D721Med (cell line): Measurements from ENCODE around the gene GPR142.

ENCODE experiments used
- DNase-seq: peaks from one replicate; pipeline ENCODE4 v3.0.0; 2011; ENCODE audit warnings: low spot score; ENCODE audit not compliant: insufficient read length
- FAIRE-seq: peaks from 2 replicates; lab custom pipeline; 2011; peaks lifted over from hg19 to GRCh38; lab: Jason Lieb, UNC
- TF ChIP-seq, protein P1 (sequence below): IDR thresholded peaks from 2 replicates; pipeline ENCODE4 v1.5.1; 2012; ENCODE audit warnings: mild to moderate bottlenecking, control low read depth; ENCODE audit not compliant: insufficient read depth; ENCODE audit errors: missing control alignments

Gene GPR142

DNA sequence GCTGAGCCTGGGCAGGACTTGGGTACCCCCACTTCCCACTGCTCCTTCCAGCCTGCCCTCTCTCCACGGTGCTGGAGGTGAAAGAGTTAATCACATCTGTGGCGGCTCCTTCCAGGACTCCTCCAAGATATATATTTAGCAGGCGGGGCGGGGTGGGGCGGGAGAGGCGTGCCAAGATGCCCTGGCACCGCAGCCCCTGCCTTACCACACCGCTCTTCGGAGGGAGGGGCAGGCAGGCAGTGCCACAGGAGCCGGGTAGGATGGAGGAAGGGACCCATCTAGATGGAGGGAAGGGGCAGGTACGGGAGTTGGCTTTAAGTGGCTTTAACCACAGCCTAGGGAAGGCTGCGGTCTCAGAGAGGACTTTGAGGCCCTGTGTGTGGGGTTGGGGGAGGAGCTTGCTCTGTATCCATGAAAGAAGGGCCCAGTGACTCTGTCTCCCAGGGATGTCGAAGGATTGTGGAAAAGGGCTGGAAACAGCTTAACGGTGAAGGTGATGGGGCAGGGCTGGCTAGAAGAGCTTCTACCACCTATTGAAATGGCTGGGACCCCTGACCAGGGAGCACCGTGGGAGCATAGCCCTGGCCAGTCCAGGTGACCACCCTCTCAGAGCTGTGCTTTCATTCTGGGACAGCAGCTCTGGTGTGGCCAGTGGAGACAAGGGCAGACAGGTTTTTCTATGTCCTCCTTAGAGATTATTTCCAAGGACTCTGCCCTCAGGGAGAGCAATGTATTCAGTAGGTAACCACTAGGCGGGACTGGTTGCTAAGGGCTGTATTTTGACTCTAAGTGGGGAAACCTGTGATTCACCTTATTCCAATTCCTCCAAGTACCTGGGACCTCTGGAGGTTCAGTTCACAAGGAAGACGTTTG, 13.0 kb downstream of the GPR142 start:
- no peak for DNase-seq
- FAIRE-seq = no peak

DNA sequence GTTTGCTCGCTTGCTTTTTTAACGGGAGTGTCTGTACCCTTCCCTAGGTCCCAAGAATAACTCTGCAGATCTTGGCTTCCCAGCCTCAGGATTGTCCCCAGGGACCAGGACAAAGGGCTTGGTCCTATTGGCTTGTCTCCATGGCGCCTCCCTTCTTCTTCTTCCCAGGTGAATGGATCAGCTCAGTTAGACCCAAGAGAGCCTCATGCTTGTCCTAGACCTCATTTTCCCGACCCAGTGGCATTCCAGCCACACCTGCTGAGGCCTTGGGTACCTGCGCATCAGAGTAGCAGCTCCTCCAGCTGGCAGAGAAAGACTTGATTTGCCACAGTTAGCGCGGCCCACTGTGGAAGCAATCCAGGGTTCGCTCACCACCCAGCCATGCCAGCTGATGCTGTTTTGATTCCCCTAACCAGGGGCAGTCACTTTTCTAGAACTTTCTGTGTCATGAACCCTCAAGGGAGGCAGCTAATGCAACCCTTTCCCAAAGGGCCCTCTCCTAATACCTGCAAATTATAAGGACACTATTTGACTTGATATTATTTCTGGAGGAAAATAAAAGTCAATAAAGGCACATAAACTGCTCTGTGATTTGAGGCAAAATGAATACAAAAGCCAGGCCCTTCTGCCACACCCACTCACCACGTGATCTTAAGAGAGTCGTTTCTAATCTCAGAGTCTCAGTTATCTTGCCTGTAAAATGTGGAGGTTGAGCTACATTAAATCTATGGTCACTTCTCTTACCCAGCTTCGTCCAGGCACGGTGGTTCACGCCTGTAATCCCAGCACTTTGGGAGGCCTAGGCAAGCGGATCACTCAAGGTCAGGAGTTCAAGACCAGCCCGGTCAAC, 13.9 kb downstream of the GPR142 start:
- FAIRE-seq = no peak
- TF ChIP-seq, protein P1, sequence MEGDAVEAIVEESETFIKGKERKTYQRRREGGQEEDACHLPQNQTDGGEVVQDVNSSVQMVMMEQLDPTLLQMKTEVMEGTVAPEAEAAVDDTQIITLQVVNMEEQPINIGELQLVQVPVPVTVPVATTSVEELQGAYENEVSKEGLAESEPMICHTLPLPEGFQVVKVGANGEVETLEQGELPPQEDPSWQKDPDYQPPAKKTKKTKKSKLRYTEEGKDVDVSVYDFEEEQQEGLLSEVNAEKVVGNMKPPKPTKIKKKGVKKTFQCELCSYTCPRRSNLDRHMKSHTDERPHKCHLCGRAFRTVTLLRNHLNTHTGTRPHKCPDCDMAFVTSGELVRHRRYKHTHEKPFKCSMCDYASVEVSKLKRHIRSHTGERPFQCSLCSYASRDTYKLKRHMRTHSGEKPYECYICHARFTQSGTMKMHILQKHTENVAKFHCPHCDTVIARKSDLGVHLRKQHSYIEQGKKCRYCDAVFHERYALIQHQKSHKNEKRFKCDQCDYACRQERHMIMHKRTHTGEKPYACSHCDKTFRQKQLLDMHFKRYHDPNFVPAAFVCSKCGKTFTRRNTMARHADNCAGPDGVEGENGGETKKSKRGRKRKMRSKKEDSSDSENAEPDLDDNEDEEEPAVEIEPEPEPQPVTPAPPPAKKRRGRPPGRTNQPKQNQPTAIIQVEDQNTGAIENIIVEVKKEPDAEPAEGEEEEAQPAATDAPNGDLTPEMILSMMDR = no peak
- no peak for DNase-seq

More for the DNA sequence above, 13.0 kb downstream of the GPR142 start:
- TF ChIP-seq, protein P1 = no peak

DNA sequence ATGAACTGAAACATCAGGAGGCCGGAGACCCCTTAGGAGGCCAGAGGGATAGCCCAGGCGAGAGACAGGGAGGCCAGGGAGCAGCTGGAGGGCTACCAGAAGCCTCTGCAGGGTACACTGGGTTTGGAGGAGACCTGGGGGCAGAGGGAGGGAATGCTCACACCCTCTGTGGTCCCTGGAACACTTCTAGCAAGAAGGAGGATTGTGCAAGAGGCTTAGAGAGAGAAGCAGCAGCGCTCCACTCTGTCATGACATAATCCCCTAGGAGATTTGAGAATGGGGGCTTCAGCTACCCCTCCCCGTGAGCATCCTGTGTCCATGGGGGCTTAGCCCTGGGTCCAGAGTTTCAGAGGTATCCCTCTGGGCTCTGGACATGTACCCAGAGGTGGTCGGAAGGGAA, 15.8 kb downstream of the GPR142 start:
- TF ChIP-seq, protein P1 = no peak
- DNase-seq = no peak
- no peak for FAIRE-seq

DNA sequence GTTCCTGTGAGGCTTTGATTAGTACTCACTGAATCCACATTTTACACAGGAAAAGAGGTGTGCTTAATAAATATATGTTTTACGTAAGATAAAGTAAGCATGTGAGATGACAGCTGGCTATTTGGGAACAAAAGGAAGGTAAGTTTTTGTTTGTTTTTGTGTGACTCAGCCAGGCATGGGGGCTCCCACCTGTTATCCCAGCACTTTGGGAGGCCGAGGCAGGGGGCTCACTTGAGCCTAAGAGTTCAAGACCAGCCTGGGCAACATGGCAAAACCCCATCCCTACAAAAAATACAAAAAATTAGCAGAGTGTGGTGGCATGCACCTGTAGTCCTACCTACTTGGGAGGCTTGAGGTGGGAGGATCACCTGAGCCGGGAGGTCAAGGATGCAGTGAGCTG, 17.9 kb downstream of the GPR142 start:
- TF ChIP-seq, protein P1 = no peak
- DNase-seq (no peak), FAIRE-seq (no peak)

GRCh38 chr17:74386386-74386785, 19.1 kb downstream of the GPR142 start:
- FAIRE-seq (no peak), DNase-seq (no peak)
- TF ChIP-seq, protein P1 = no peak

DNA sequence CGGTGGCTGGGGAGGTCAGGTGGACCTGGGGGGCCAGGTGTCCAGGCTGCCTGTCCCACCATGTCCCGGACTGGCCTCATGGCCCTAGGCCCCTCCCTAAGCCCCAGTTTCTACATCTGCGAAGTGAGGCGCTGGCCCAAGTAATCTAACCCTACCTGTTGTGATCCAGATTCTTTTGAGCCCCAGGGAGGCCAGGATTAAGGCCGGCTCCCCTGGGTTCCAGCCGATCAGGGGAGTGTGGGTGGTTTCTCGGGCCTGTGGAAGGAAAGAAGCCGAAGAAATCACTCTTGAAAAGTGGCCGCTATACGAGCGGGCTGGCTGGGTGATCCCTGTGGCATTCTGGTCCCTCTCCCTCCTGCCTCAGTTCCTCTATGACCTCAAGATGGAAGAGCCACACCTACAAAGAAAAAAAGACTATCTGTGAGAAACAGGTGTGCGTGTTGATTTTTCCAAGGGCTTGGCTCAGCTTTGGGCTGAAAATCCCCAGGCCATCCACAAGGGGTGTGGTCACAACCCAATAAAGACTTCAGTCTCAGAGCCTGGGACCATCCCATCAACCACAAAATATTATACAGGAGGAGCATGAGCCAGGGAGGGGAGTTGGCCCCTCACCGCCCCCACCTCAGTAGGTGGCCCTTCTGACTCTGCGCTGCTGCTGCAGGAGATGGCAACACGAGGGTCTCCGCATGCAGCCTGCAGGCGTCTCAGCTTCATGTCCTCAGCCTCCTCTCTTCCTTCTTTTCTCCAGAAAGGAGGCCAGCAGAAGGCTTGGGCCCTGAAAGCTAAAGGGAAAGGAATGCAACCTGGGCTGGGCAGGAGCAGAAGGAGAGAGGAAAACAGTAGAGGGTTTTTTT, 20.3 kb downstream of the GPR142 start:
- no peak for DNase-seq
- TF ChIP-seq, protein P1 = no peak
- FAIRE-seq = no peak
